Left renal cortex interstitium (tissue), 4 donors: ENCODE measurements around the gene TLN1. TPM values are rescaled to one million over a fixed set of nuclear protein-coding genes. Genes with fewer than 3 reads are reported as not detected.
A peak's percentile ranks its signal among the peaks of the same experiment; 100 is the strongest.

Experiments used
- DNase-seq, 4 donors: peaks; one replicate each; pipeline ENCODE4 v3.0.0-alpha.2; 2013; ENCODE audit warnings: low read depth in 4 of 4, low spot score in 2 of 4, missing footprints in 1 of 4
- polyA plus RNA-seq, 4 donors: library from polyadenylated mRNA; unstranded; fragments of 120-200 nt; gene quantifications; one replicate each; pipeline ENCODE4 v1.2.1, GENCODE V29; 2013; ENCODE audit not compliant: insufficient read length in 4 of 4

The TLN1 gene
- polyA plus RNA-seq, 4 donors, result 144 to 186 (median 174) TPM

GRCh38 chr9:35729700-35730485 is 2.1 kb downstream of the TLN1 start:
- no peak for DNase-seq

GRCh38 chr9:35729101-35729500 is 2.9 kb downstream of the TLN1 start:
- no peak for DNase-seq

- peak in 1 of 4 donors; percentile 60 for DNase-seq
Observed at GRCh38 chr9:35728041-35728971, 3.7 kb downstream of the TLN1 start.

GRCh38 chr9:35727676-35728040 is 4.3 kb downstream of the TLN1 start:
- DNase-seq, result no peak

GRCh38 chr9:35726931-35727330 is 5.1 kb downstream of the TLN1 start:
- DNase-seq, result no peak

- DNase-seq, result no peak
Observed at GRCh38 chr9:35725362-35725761, 6.6 kb downstream of the TLN1 start.

- no peak for DNase-seq
Observed at GRCh38 chr9:35723908-35724307, 8.1 kb downstream of the TLN1 start.

GRCh38 chr9:35723426-35723825 is 8.6 kb downstream of the TLN1 start:
- no peak for DNase-seq

GRCh38 chr9:35719546-35719945 is 12.4 kb downstream of the TLN1 start:
- no peak for DNase-seq

GRCh38 chr9:35718721-35719511 is 13.1 kb downstream of the TLN1 start:
- DNase-seq, result no peak

- DNase-seq, result no peak
Observed at GRCh38 chr9:35717132-35717870, 14.7 kb downstream of the TLN1 start.

- no peak for DNase-seq
Observed at GRCh38 chr9:35716230-35716629, 15.8 kb downstream of the TLN1 start.

- DNase-seq, result no peak
Observed at GRCh38 chr9:35714579-35715252, 17.3 kb downstream of the TLN1 start.

GRCh38 chr9:35714123-35714522 is 17.9 kb downstream of the TLN1 start:
- DNase-seq, result no peak

- no peak for DNase-seq
Observed at GRCh38 chr9:35713578-35713977, 18.4 kb downstream of the TLN1 start.

GRCh38 chr9:35712762-35713400 is 19.1 kb downstream of the TLN1 start:
- no peak for DNase-seq

- no peak for DNase-seq
Observed at GRCh38 chr9:35711501-35712428, 20.2 kb downstream of the TLN1 start.
